Heart right ventricle (tissue), 16 donors: ENCODE measurements around the gene LIN7B. TPM values are rescaled to one million over a fixed set of nuclear protein-coding genes. Genes with fewer than 3 reads are reported as not detected.

Experiments used
- ATAC-seq, 8 donors: fragments of 200-7000 bp; cut with Tn5 transposase; one replicate each; pipeline ENCODE4 v1.9.1; 2020; ENCODE audit warnings: mild to moderate bottlenecking in 8 of 8, moderate library complexity in 8 of 8, moderate number of reproducible peaks in 1 of 8
- DNase-seq, 2 donors: peaks; one replicate each; pipeline ENCODE4 v3.0.0-alpha.2; 2020
- H3K27ac ChIP-seq, 10 donors: fragments of 200-600 bp; sonication (generic) in 2 of 10; one replicate each; pipeline versions ENCODE4 v1.5.0 to v1.8.0; 2020 to 2022; ENCODE audit warnings: mild to moderate bottlenecking in 3 of 10
- H3K27me3 ChIP-seq, 7 donors: fragments of 200-600 bp; one replicate each; pipeline ENCODE4 v1.8.0; 2021 to 2022; ENCODE audit warnings: mild to moderate bottlenecking in 2 of 7
- H3K36me3 ChIP-seq, 9 donors: fragments of 200-600 bp; sonication (generic) in 1 of 9; one replicate each; pipeline versions ENCODE4 v1.5.0 to v1.8.0; 2020 to 2022; ENCODE audit warnings: mild to moderate bottlenecking in 2 of 9
- H3K4me1 ChIP-seq, 9 donors: fragments of 200-600 bp; sonication (generic) in 1 of 9; one replicate each; pipeline versions ENCODE4 v1.5.0 to v1.8.0; 2020 to 2022; ENCODE audit warnings: mild to moderate bottlenecking in 4 of 9
- H3K4me3 ChIP-seq, 10 donors: fragments of 200-600 bp; sonication (generic) in 2 of 10; one replicate each; pipeline versions ENCODE4 v1.5.0 to v1.8.0; 2020 to 2022; ENCODE audit warnings: mild to moderate bottlenecking in 7 of 10, moderate library complexity in 2 of 10
- H3K9me3 ChIP-seq, 11 donors: fragments of 200-600 bp in 10 of 11; sonication (generic) in 2 of 11; one replicate each; pipeline versions ENCODE4 v1.5.0 to v1.8.0; 2013 to 2022; ENCODE audit warnings: mild to moderate bottlenecking in 2 of 11, control low read depth in 1 of 11, moderate library complexity in 1 of 11
- WGBS, 2 donors: extraction: QIAGEN DNeasy Blood & Tissue Kit; methylation state at CpG; one replicate each; pipeline ENCODE4 v1.1.7; 2013; ENCODE audit warnings: inconsistent platforms in 1 of 2; 5-methylcytosine and 5-hydroxymethylcytosine counted together
- intact Hi-C, 10 donors: fragments of 100-400 bp; cut with DNase I; formaldehyde crosslinking; loops; one replicate each; pipeline versions ENCODE4 v1.11.1 to v1.14.2; 2022
- polyA plus RNA-seq, 2 donors: library from polyadenylated mRNA; stranded (reverse); fragments of 200-250 nt; gene quantifications; one replicate each; pipeline ENCODE4 v1.2.3, GENCODE V29; 2013
- total RNA-seq, 10 donors: library from RNA; stranded (reverse); fragmentation: NEBNext Ultra II Directional in 3 of 10; extraction: Animal tissue kit (Norgen Biotek cat#: 25700) in 3 of 10; gene quantifications; one replicate each; pipeline versions ENCODE4 v1.2.1 to v1.2.4, GENCODE V29; 2021 to 2023
- TF ChIP-seq, protein P1 (sequence below), 9 donors: fragments of 200-600 bp; sonication (generic) in 2 of 9; IDR thresholded peaks; one replicate each; pipeline versions ENCODE4 v1.5.0 to v1.8.0; 2021 to 2022; ENCODE audit warnings: antibody characterized with exemption in 9 of 9, mild to moderate bottlenecking in 5 of 9, moderate library complexity in 1 of 9
- donor health status: Arrhythmogenic right ventricular cardiomyopathy.
- donor health status: ischemic (EF 13 %, LVEDD 7.1; RV severe dilation, severe dysfunction).
- donor health status: healthy with polysubstance abuse.
- donor health status: DM: no; HTN: yes; CAD: no.
- donor health status: DM: no; HTN: no; CAD: no.
- donor health status: ischemic (EF 25% LVEDD 6.9; RV normal size, moderate dysfunction).
- donor health status: ischemic (EF 25% LVEDD 5.7; RV mildly dilated, moderate dysfunction).
- donor health status: healthy.
- donor health status: DM: yes; HTN: yes; CAD: no.
- donor health status: Ischemic cardiomyopathy.
- donor health status: ischemic (EF 35%, LVEDD 5.7; RV mildly dilated, moderate dysfunction).
- donor health status: nonischemic (EF 11% LVEDD 7.7; RV severe dilation, severe dysfunction).
- donor health status: DM: yes; HTN: yes; CAD: no.
- donor health status: PGD.
- donor health status: ischemic (EF 29% LVEDD 5.4; RV normal size, mild dysfunction).
- donor health status: nonischemic (EF 23%, LVEDD 6.1; RV moderate dilation, normal function).

Gene LIN7B
- total and polyA plus RNA-seq, 12 donors, result 17.6 to 38.5 (median 23.5) TPM

DNA sequence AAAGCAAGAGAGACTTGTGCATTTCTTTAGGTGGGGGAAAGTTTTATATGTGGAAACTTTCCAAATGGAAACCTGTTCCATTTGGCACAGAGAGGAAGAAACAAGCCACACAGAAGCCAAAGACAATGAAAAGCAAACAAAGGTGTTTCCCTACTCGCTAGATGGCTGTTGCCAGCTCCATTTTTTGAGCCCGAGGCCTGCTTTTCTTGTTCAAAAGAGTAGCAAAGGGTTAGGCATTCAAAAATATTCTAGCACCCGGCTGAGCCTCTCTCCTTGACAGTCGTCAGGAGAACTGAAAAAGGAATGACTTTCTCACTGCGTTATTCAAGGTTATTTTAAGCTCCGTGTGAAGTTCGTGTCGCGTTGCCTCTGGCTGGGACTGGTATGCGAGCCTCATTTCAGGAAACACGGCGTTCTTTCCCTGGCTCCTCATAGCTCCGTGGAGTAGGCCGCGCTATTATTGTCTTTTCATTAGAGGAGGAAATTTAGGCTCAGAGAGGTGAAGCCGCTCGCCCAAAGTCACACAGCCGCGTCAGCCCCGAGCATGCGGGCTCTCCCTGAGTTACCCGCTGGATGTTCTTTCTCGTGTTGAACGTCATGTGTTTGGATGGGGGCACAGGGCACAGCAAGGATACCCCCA lies 51.1 kb downstream of the LIN7B start:
- no peaks in the 10 kb centered on the region for H3K27me3 ChIP-seq
- H3K36me3 ChIP-seq, result peaks cover 0 to 41% (median 24%) of the 10 kb centered on the region in 9 donors
- peaks cover 15 to 42% (median 22%) of the 10 kb centered on the region in 9 donors for H3K4me1 ChIP-seq
- ATAC-seq (peak; percentile 74 to 95 (median 89)), DNase-seq (peak in 1 of 2 donors; percentile 64)
- intact Hi-C loops, result no loop called here
- H3K9me3 ChIP-seq, result no peaks in the 10 kb centered on the region
- peak overlapping the region in 7 of 10 donors; percentile 1 to 44 (median 29) for H3K4me3 ChIP-seq
- WGBS, 2 donors, result 22 to 33% methylated on average over 24 of the region's 24 CpGs
- peak overlapping the region; percentile 77 to 97 (median 90) for H3K27ac ChIP-seq
- TF ChIP-seq, protein P1, sequence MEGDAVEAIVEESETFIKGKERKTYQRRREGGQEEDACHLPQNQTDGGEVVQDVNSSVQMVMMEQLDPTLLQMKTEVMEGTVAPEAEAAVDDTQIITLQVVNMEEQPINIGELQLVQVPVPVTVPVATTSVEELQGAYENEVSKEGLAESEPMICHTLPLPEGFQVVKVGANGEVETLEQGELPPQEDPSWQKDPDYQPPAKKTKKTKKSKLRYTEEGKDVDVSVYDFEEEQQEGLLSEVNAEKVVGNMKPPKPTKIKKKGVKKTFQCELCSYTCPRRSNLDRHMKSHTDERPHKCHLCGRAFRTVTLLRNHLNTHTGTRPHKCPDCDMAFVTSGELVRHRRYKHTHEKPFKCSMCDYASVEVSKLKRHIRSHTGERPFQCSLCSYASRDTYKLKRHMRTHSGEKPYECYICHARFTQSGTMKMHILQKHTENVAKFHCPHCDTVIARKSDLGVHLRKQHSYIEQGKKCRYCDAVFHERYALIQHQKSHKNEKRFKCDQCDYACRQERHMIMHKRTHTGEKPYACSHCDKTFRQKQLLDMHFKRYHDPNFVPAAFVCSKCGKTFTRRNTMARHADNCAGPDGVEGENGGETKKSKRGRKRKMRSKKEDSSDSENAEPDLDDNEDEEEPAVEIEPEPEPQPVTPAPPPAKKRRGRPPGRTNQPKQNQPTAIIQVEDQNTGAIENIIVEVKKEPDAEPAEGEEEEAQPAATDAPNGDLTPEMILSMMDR (IDR thresholded peaks at IDR 0.05), result no peak

DNA sequence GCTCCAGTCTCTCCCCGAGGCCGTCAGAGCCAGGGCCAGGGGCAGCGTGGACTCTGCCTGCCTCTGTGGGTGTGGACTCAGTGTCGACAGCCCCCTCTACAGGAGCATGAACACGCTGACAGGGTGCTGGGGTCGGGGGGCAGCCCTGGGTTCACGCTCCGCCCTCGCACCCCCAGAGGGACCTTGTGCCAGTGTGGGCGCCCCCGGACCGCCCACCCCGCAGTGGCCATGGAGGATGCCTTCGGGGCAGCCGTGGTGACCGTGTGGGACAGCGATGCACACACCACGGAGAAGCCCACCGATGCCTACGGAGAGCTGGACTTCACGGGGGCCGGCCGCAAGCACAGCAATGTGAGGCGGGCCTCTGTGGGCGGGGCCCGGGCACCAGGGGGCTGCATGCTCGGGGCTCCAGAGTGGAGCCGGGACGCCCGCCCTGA lies 51.7 kb downstream of the LIN7B start:
- ATAC-seq (peak; percentile 32 to 72 (median 46)), DNase-seq (no peak)
- no peaks in the 10 kb centered on the region for H3K9me3 ChIP-seq
- 41 to 53% methylated on average over 30 of the region's 30 CpGs for WGBS, 2 donors
- H3K4me3 ChIP-seq, result peak overlapping the region in 7 of 10 donors; percentile 1 to 44 (median 29)
- no peaks in the 10 kb centered on the region for H3K27me3 ChIP-seq
- peaks cover 0 to 45% (median 30%) of the 10 kb centered on the region in 9 donors for H3K36me3 ChIP-seq
- intact Hi-C loops, result no loop called here
- TF ChIP-seq, protein P1 (IDR thresholded peaks at IDR 0.05), result peak in 3 of 9 donors; percentile 12 to 24 (median 21)
- peak overlapping the region; percentile 77 to 97 (median 90) for H3K27ac ChIP-seq
- peaks cover 14 to 35% (median 19%) of the 10 kb centered on the region in 9 donors for H3K4me1 ChIP-seq

DNA sequence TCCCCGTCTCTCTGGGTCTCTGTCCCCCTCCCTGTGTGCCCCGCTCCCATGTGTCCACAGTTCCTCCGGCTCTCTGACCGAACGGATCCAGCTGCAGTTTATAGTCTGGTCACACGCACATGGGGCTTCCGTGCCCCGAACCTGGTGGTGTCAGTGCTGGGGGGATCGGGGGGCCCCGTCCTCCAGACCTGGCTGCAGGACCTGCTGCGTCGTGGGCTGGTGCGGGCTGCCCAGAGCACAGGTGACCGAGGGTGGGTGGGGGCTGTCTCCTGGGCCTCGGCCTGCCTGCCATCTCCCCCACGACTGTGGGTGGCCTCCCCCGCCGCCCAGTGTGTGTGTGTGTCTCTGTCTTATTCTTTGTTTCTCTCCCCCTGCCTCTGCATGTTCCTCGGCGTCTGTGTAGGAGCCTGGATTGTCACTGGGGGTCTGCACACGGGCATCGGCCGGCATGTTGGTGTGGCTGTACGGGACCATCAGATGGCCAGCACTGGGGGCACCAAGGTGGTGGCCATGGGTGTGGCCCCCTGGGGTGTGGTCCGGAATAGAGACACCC lies 53.8 kb downstream of the LIN7B start:
- TF ChIP-seq, protein P1 (IDR thresholded peaks at IDR 0.05), result no peak
- Histone ChIP-seq H3K27ac (no peak overlapping the region), H3K36me3 (peaks cover 0 to 56% (median 49%) of the 10 kb centered on the region in 9 donors), H3K4me3 (no peak overlapping the region), H3K9me3 (no peaks in the 10 kb centered on the region), H3K4me1 (peaks cover 11 to 29% (median 19%) of the 10 kb centered on the region in 9 donors), H3K27me3 (no peaks in the 10 kb centered on the region)
- ATAC-seq (no peak), DNase-seq (no peak)
- intact Hi-C loops, result no loop called here
- 85 to 88% methylated on average over 25 of the region's 25 CpGs for WGBS, 2 donors

Other genes with a start within 250 kb of the LIN7B start
- 10 to 100 TPM; 18.5 to 70.6 (median 25.1) TPM for gene PLEKHA4, start 245.8 kb upstream of the LIN7B start, total RNA-seq
- gene PLEKHA4, start 245.8 kb upstream of the LIN7B start, polyA plus RNA-seq, result 10 to 100 TPM; 29.3 to 29.5 TPM
- 100 to 1,000 TPM in 1 of 10 donors, 10 to 100 TPM in 9; 55.4 to 123 (median 73.7) TPM for gene PPP1R15A, start 241.9 kb upstream of the LIN7B start, total RNA-seq
- gene PPP1R15A, start 241.9 kb upstream of the LIN7B start, polyA plus RNA-seq, result 100 to 1,000 TPM in 1 of 2 donors, 10 to 100 TPM in 1; 59.6 to 192 TPM
- gene TULP2, start 215.6 kb upstream of the LIN7B start, total RNA-seq, result under 1 TPM in 5 of 10 donors, not detected in 5; 0.15 to 0.69 (median 0.49) TPM
- under 1 TPM in 1 of 2 donors, not detected in 1; 0.22 TPM for gene TULP2, start 215.6 kb upstream of the LIN7B start, polyA plus RNA-seq
- gene NUCB1, start 214.1 kb upstream of the LIN7B start, total RNA-seq, result 100 to 1,000 TPM; 227 to 452 (median 311) TPM
- gene NUCB1, start 214.1 kb upstream of the LIN7B start, polyA plus RNA-seq, result 100 to 1,000 TPM; 170 to 294 TPM
- under 1 TPM in 1 of 10 donors, not detected in 9; 0.51 TPM for gene DHDH, start 180.7 kb upstream of the LIN7B start, total RNA-seq
- under 1 TPM in 1 of 2 donors, not detected in 1; 0.17 TPM for gene DHDH, start 180.7 kb upstream of the LIN7B start, polyA plus RNA-seq
- 10 to 100 TPM; 11.5 to 41.5 (median 19.5) TPM for gene BAX, start 159.5 kb upstream of the LIN7B start, total RNA-seq
- gene BAX, start 159.5 kb upstream of the LIN7B start, polyA plus RNA-seq, result 10 to 100 TPM; 17.6 to 37.4 TPM
- 1,000 to 10,000 TPM in 2 of 10 donors, 100 to 1,000 TPM in 8; 450 to 3,518 (median 637) TPM for gene FTL, start 149.1 kb upstream of the LIN7B start, total RNA-seq
- 1,000 to 10,000 TPM; 1,046 to 1,578 TPM for gene FTL, start 149.1 kb upstream of the LIN7B start, polyA plus RNA-seq
- gene GYS1, start 121.1 kb upstream of the LIN7B start, total RNA-seq, result 100 to 1,000 TPM; 139 to 245 (median 201) TPM
- 100 to 1,000 TPM; 114 to 128 TPM for gene GYS1, start 121.1 kb upstream of the LIN7B start, polyA plus RNA-seq
- gene RUVBL2, start 120.5 kb upstream of the LIN7B start, total RNA-seq, result 10 to 100 TPM; 40.1 to 60.4 (median 49.3) TPM
- gene RUVBL2, start 120.5 kb upstream of the LIN7B start, polyA plus RNA-seq, result 100 to 1,000 TPM in 1 of 2 donors, 10 to 100 TPM in 1; 60.1 to 108 TPM
- not detected for gene LHB, start 97.3 kb upstream of the LIN7B start, total RNA-seq
- not detected for gene LHB, start 97.3 kb upstream of the LIN7B start, polyA plus RNA-seq
- not detected for gene CGB3, start 90.0 kb upstream of the LIN7B start, total RNA-seq
- gene CGB3, start 90.0 kb upstream of the LIN7B start, polyA plus RNA-seq, result not detected
- gene CGB2, start 82.5 kb upstream of the LIN7B start, total RNA-seq, result not detected
- gene CGB2, start 82.5 kb upstream of the LIN7B start, polyA plus RNA-seq, result not detected
- not detected for gene CGB1, start 77.5 kb upstream of the LIN7B start, total RNA-seq
- gene CGB1, start 77.5 kb upstream of the LIN7B start, polyA plus RNA-seq, result not detected
- not detected for gene CGB5, start 70.5 kb upstream of the LIN7B start, total RNA-seq
- gene CGB5, start 70.5 kb upstream of the LIN7B start, polyA plus RNA-seq, result not detected
- gene CGB8, start 65.3 kb upstream of the LIN7B start, total RNA-seq, result not detected
- gene CGB8, start 65.3 kb upstream of the LIN7B start, polyA plus RNA-seq, result not detected
- not detected for gene CGB7, start 56.6 kb upstream of the LIN7B start, total RNA-seq
- under 1 TPM; 0.14 to 0.37 TPM for gene CGB7, start 56.6 kb upstream of the LIN7B start, polyA plus RNA-seq
- gene NTF4, start 49.6 kb upstream of the LIN7B start, total RNA-seq, result 1 to 10 TPM in 1 of 10 donors, under 1 TPM in 2, not detected in 7; 0.28 to 1.1 (median 0.71) TPM
- 1 to 10 TPM in 1 of 2 donors, under 1 TPM in 1; 0.06 to 1.6 TPM for gene NTF4, start 49.6 kb upstream of the LIN7B start, polyA plus RNA-seq
- 1 to 10 TPM in 2 of 10 donors, under 1 TPM in 7, not detected in 1; 0.11 to 4.8 (median 0.26) TPM for gene KCNA7, start 41.7 kb upstream of the LIN7B start, total RNA-seq
- gene KCNA7, start 41.7 kb upstream of the LIN7B start, polyA plus RNA-seq, result 1 to 10 TPM in 1 of 2 donors, under 1 TPM in 1; 0.04 to 1.5 TPM
- gene SNRNP70, start 28.9 kb upstream of the LIN7B start, total RNA-seq, result 100 to 1,000 TPM in 3 of 10 donors, 10 to 100 TPM in 7; 75.2 to 157 (median 88.4) TPM
- 100 to 1,000 TPM; 114 to 330 TPM for gene SNRNP70, start 28.9 kb upstream of the LIN7B start, polyA plus RNA-seq
- gene C19orf73, start 4.8 kb downstream of the LIN7B start, total RNA-seq, result 1 to 10 TPM in 5 of 10 donors, under 1 TPM in 5; 0.64 to 2.3 (median 1.0) TPM
- gene C19orf73, start 4.8 kb downstream of the LIN7B start, polyA plus RNA-seq, result 1 to 10 TPM; 1.9 to 5.4 TPM
- 1 to 10 TPM; 3.6 to 7.0 (median 5.8) TPM for gene PPFIA3, start 5.2 kb downstream of the LIN7B start, total RNA-seq
- 10 to 100 TPM; 15.4 to 16.7 TPM for gene PPFIA3, start 5.2 kb downstream of the LIN7B start, polyA plus RNA-seq
- gene HRC, start 41.0 kb downstream of the LIN7B start, total RNA-seq, result 1,000 to 10,000 TPM in 6 of 10 donors, 100 to 1,000 TPM in 4; 901 to 1,557 (median 1,052) TPM
- 100 to 1,000 TPM; 331 to 710 TPM for gene HRC, start 41.0 kb downstream of the LIN7B start, polyA plus RNA-seq
- gene TRPM4, start 43.4 kb downstream of the LIN7B start, total RNA-seq, result 10 to 100 TPM; 21.7 to 38.5 (median 33.0) TPM
- gene TRPM4, start 43.4 kb downstream of the LIN7B start, polyA plus RNA-seq, result 100 to 1,000 TPM in 1 of 2 donors, 10 to 100 TPM in 1; 20.4 to 100 TPM
- gene SLC6A16, start 210.8 kb downstream of the LIN7B start, total RNA-seq, result 1 to 10 TPM in 2 of 10 donors, under 1 TPM in 8; 0.25 to 1.0 (median 0.77) TPM
- gene SLC6A16, start 210.8 kb downstream of the LIN7B start, polyA plus RNA-seq, result 1 to 10 TPM in 1 of 2 donors, under 1 TPM in 1; 0.13 to 3.1 TPM
- gene CD37, start 221.0 kb downstream of the LIN7B start, total RNA-seq, result 10 to 100 TPM in 2 of 10 donors, 1 to 10 TPM in 8; 2.0 to 34.2 (median 3.9) TPM
- gene CD37, start 221.0 kb downstream of the LIN7B start, polyA plus RNA-seq, result 1 to 10 TPM; 2.3 to 3.5 TPM
- 10 to 100 TPM; 34.1 to 67.8 (median 45.1) TPM for gene TEAD2, start 248.0 kb downstream of the LIN7B start, total RNA-seq
- 10 to 100 TPM; 43.5 to 50.5 TPM for gene TEAD2, start 248.0 kb downstream of the LIN7B start, polyA plus RNA-seq
- under 1 TPM in 3 of 10 donors, not detected in 7; 0.22 to 0.54 (median 0.26) TPM for gene DKKL1, start 249.5 kb downstream of the LIN7B start, total RNA-seq
- gene DKKL1, start 249.5 kb downstream of the LIN7B start, polyA plus RNA-seq, result under 1 TPM in 1 of 2 donors, not detected in 1; 0.20 TPM